ENCODE results near the gene IARS2.
"Not testable (repeated sequence)": the region's sequence is repeated elsewhere in the genome, so short reads cannot be mapped to it uniquely, and the experiment has no call there.

DNA sequence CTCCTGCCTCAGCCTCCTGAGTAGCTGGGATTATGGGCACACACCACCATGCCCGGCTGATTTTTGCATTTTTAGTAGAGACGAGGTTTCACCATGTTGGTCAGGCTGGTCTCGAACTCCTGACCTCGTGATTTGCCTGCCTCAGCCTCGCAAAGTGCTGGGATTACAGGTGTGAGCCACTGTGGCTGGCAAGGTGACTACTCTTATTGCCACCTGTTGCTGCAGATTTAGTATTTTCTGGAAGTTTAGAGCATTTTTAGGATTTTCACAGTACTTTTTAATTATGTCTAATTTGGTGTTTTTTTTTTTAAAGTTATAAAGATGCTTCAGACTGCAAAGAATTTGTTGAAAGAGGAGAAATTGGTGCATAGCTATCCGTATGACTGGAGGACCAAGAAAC is 16.5 kb downstream of the IARS2 start:
- TF ChIP-seq, protein P1, sequence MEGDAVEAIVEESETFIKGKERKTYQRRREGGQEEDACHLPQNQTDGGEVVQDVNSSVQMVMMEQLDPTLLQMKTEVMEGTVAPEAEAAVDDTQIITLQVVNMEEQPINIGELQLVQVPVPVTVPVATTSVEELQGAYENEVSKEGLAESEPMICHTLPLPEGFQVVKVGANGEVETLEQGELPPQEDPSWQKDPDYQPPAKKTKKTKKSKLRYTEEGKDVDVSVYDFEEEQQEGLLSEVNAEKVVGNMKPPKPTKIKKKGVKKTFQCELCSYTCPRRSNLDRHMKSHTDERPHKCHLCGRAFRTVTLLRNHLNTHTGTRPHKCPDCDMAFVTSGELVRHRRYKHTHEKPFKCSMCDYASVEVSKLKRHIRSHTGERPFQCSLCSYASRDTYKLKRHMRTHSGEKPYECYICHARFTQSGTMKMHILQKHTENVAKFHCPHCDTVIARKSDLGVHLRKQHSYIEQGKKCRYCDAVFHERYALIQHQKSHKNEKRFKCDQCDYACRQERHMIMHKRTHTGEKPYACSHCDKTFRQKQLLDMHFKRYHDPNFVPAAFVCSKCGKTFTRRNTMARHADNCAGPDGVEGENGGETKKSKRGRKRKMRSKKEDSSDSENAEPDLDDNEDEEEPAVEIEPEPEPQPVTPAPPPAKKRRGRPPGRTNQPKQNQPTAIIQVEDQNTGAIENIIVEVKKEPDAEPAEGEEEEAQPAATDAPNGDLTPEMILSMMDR (IDR thresholded peaks at IDR 0.05): not testable (repeated sequence)
- not testable (repeated sequence) for TF ChIP-seq EP300, POLR2A (IDR thresholded peaks at IDR 0.05)
